Fibroblast of lung (primary cell): ENCODE measurements around the gene DSC3. TPM values are rescaled to one million over a fixed set of nuclear protein-coding genes. Genes with fewer than 3 reads are reported as not detected.
A peak's percentile ranks its signal among the peaks of the same experiment; 100 is the strongest.

Source experiments
- DNase-seq, 2 donors: peaks; one replicate each; pipeline versions ENCODE4 v3.0.0 to v3.0.0-alpha.2; 2010; ENCODE audit warnings: low read depth in 2 of 2
- H2AFZ ChIP-seq: 2 replicates; pipeline ENCODE4 v1.5.1; 2012; ENCODE audit warnings: low read length, control low read depth, inconsistent platforms
- H3K27ac ChIP-seq: 2 replicates; pipeline ENCODE4 v1.5.1; 2011; ENCODE audit warnings: low read length, control low read depth; ENCODE audit not compliant: insufficient read depth
- H3K27me3 ChIP-seq: 2 replicates; pipeline ENCODE4 v1.5.1; 2011; ENCODE audit warnings: mild to moderate bottlenecking, low read length; ENCODE audit not compliant: control insufficient read depth, insufficient read depth
- H3K36me3 ChIP-seq: 2 replicates; pipeline ENCODE4 v1.5.1; 2011; ENCODE audit warnings: low read length; ENCODE audit not compliant: control insufficient read depth, insufficient read depth
- H3K4me1 ChIP-seq: 2 replicates; pipeline ENCODE4 v1.5.1; 2011; ENCODE audit warnings: low read length; ENCODE audit not compliant: control insufficient read depth, insufficient read depth; ENCODE audit errors: extremely low read depth
- H3K4me2 ChIP-seq: 2 replicates; pipeline ENCODE4 v1.5.1; 2011; ENCODE audit warnings: low read length, control low read depth; ENCODE audit not compliant: insufficient read depth; ENCODE audit errors: extremely low read depth
- H3K4me3 ChIP-seq, 4 experiments: fragments of 200-600 bp in 1 of 4; sonication (generic) in 1 of 4; replicated peaks in 1 of 4; 2 replicates each; pipeline ENCODE4 v1.5.1; 2011 to 2016; ENCODE audit warnings: low read length in 4 of 4, low read depth in 3 of 4, mild to moderate bottlenecking in 3 of 4, control low read depth in 2 of 4, inconsistent platforms in 1 of 4, mixed read lengths in 1 of 4; ENCODE audit not compliant: insufficient read depth in 1 of 4; ENCODE audit errors: control extremely low read depth in 1 of 4
- H3K79me2 ChIP-seq: 2 replicates; pipeline ENCODE4 v1.5.1; 2012; ENCODE audit warnings: mild to moderate bottlenecking, low read length, inconsistent platforms; ENCODE audit not compliant: control insufficient read depth, insufficient read depth
- H3K9ac ChIP-seq: 2 replicates; pipeline ENCODE4 v1.5.1; 2011; ENCODE audit warnings: mild to moderate bottlenecking, low read length, control low read depth; ENCODE audit not compliant: insufficient read depth
- H3K9me3 ChIP-seq: 2 replicates; pipeline ENCODE4 v1.5.1; 2012; ENCODE audit warnings: low read depth, low read length; ENCODE audit not compliant: control insufficient read depth, insufficient read depth
- H4K20me1 ChIP-seq: 2 replicates; pipeline ENCODE4 v1.5.1; 2011; ENCODE audit warnings: low read length; ENCODE audit not compliant: control insufficient read depth, insufficient read depth; ENCODE audit errors: extremely low read depth
- EZH2 ChIP-seq: IDR thresholded peaks from 2 replicates; pipeline ENCODE4 v1.5.1; 2012; ENCODE audit warnings: low read length, control low read depth, mild to moderate bottlenecking; ENCODE audit errors: missing control alignments
- polyA plus RNA-seq, 2 donors: library from polyadenylated mRNA; depleted of rRNA in 1 of 2; stranded (reverse) in 1 of 2; unstranded in 1 of 2; fragments of >200 nt; gene quantifications; 2 replicates each; pipeline ENCODE4 v1.2.1, GENCODE V29; 2011 to 2012; ENCODE audit warnings: missing spikeins in 1 of 2
- total RNA-seq: library from RNA; depleted of rRNA; stranded (reverse); fragments of >200 nt; gene quantifications from 2 replicates; pipeline ENCODE4 v1.2.1, GENCODE V29; 2014
- TF ChIP-seq, protein P1 (sequence below), 2 donors: IDR thresholded peaks in 1 of 2; conservative IDR thresholded peaks in 1 of 2; 1 replicate in 1 of 2; 2 replicates in 1 of 2; pipeline ENCODE4 v1.5.1; 2011 to 2012; ENCODE audit warnings: low read length in 2 of 2, control low read depth in 1 of 2, inconsistent platforms in 1 of 2, low read depth in 1 of 2, mild to moderate bottlenecking in 1 of 2

The DSC3 gene
- total and polyA plus RNA-seq, 2 donors (not counting 1 experiment from before 2014, with no cell fraction given), result 0.02 to 0.17 TPM

GRCh38 chr18:31046916-31047315, 4.4 kb upstream of the DSC3 start:
- Histone ChIP-seq H3K79me2 (no peaks in the 10 kb centered on the region), H3K4me1 (no peaks in the 10 kb centered on the region), H3K27me3 (no peaks in the 10 kb centered on the region), H3K4me3 (no peak overlapping the region), H4K20me1 (no peaks in the 10 kb centered on the region), H2AFZ (no peak overlapping the region), H3K4me2 (no peak overlapping the region), H3K36me3 (no peaks in the 10 kb centered on the region), H3K9me3 (no peaks in the 10 kb centered on the region), H3K27ac (no peak overlapping the region), H3K9ac (no peak overlapping the region)
- TF ChIP-seq, protein P1, sequence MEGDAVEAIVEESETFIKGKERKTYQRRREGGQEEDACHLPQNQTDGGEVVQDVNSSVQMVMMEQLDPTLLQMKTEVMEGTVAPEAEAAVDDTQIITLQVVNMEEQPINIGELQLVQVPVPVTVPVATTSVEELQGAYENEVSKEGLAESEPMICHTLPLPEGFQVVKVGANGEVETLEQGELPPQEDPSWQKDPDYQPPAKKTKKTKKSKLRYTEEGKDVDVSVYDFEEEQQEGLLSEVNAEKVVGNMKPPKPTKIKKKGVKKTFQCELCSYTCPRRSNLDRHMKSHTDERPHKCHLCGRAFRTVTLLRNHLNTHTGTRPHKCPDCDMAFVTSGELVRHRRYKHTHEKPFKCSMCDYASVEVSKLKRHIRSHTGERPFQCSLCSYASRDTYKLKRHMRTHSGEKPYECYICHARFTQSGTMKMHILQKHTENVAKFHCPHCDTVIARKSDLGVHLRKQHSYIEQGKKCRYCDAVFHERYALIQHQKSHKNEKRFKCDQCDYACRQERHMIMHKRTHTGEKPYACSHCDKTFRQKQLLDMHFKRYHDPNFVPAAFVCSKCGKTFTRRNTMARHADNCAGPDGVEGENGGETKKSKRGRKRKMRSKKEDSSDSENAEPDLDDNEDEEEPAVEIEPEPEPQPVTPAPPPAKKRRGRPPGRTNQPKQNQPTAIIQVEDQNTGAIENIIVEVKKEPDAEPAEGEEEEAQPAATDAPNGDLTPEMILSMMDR (conservative IDR thresholded peaks at IDR 0.05 in 1 of 2, IDR thresholded peaks at IDR 0.05 in 1 of 2; ENCODE audit: low read depth in 1 of 2, low read length in 2 of 2), result no peak
- no peak for TF ChIP-seq EZH2
- no peak for DNase-seq

DNA sequence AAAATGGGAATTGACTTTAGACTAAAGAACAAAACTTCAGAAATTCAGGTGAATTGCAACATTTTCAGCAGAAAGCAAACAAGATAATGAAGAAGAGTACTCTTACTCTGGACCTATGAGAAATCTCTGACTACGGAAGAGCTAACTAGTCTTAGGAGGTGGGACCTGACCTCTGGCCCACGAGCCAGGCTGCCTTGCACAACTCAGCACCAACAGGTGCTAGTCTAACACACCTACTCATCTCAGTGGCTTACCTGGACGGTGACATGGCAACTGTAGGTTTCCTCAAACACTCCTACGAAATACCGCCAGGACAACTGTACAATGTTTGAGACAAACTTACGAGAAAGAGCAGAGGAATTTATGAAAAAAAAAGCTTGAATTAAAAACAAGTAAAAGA, 3.1 kb upstream of the DSC3 start:
- DNase-seq, result no peak
- no peaks in the 10 kb centered on the region for H4K20me1 ChIP-seq
- H3K27me3 ChIP-seq, result no peaks in the 10 kb centered on the region
- H3K9me3 ChIP-seq, result no peaks in the 10 kb centered on the region
- H2AFZ ChIP-seq, result no peak overlapping the region
- no peak overlapping the region for H3K27ac ChIP-seq
- H3K4me3 ChIP-seq, result no peak overlapping the region
- no peaks in the 10 kb centered on the region for H3K79me2 ChIP-seq
- no peaks in the 10 kb centered on the region for H3K36me3 ChIP-seq
- TF ChIP-seq, protein P1 (conservative IDR thresholded peaks at IDR 0.05 in 1 of 2, IDR thresholded peaks at IDR 0.05 in 1 of 2; ENCODE audit: low read depth in 1 of 2, low read length in 2 of 2), result no peak
- no peak for TF ChIP-seq EZH2
- no peak overlapping the region for H3K4me2 ChIP-seq
- no peak overlapping the region for H3K9ac ChIP-seq
- no peaks in the 10 kb centered on the region for H3K4me1 ChIP-seq

DNA sequence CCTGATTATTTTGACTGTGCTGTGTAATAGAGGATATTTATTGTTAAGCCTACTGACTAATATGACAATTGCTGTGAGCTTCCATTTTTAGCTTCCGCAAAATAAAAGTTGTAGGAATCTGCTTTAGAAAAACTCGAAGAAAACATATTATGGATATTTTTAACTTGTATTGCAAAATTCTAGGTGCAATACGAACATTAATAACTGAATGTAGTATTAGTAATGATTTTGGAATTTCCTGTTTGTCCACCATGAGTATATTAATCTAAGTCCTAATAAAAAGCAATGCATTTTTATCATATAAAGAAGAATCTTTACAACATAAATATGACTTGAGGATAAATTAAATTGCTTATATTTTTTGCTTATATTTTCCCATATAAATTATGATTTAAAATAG, 2.4 kb upstream of the DSC3 start:
- H2AFZ ChIP-seq, result no peak overlapping the region
- H3K4me1 ChIP-seq, result no peaks in the 10 kb centered on the region
- no peak overlapping the region for H3K4me2 ChIP-seq
- no peak overlapping the region for H3K4me3 ChIP-seq
- H4K20me1 ChIP-seq, result no peaks in the 10 kb centered on the region
- no peak for TF ChIP-seq EZH2
- TF ChIP-seq, protein P1 (conservative IDR thresholded peaks at IDR 0.05 in 1 of 2, IDR thresholded peaks at IDR 0.05 in 1 of 2; ENCODE audit: low read depth in 1 of 2, low read length in 2 of 2), result no peak
- no peaks in the 10 kb centered on the region for H3K36me3 ChIP-seq
- H3K9me3 ChIP-seq, result no peaks in the 10 kb centered on the region
- no peaks in the 10 kb centered on the region for H3K27me3 ChIP-seq
- H3K9ac ChIP-seq, result no peak overlapping the region
- no peak overlapping the region for H3K27ac ChIP-seq
- DNase-seq, result peak in 1 of 2 donors; percentile 11
- no peaks in the 10 kb centered on the region for H3K79me2 ChIP-seq
